ENCODE data around the gene EIF3I.

Gene EIF3I

DNA sequence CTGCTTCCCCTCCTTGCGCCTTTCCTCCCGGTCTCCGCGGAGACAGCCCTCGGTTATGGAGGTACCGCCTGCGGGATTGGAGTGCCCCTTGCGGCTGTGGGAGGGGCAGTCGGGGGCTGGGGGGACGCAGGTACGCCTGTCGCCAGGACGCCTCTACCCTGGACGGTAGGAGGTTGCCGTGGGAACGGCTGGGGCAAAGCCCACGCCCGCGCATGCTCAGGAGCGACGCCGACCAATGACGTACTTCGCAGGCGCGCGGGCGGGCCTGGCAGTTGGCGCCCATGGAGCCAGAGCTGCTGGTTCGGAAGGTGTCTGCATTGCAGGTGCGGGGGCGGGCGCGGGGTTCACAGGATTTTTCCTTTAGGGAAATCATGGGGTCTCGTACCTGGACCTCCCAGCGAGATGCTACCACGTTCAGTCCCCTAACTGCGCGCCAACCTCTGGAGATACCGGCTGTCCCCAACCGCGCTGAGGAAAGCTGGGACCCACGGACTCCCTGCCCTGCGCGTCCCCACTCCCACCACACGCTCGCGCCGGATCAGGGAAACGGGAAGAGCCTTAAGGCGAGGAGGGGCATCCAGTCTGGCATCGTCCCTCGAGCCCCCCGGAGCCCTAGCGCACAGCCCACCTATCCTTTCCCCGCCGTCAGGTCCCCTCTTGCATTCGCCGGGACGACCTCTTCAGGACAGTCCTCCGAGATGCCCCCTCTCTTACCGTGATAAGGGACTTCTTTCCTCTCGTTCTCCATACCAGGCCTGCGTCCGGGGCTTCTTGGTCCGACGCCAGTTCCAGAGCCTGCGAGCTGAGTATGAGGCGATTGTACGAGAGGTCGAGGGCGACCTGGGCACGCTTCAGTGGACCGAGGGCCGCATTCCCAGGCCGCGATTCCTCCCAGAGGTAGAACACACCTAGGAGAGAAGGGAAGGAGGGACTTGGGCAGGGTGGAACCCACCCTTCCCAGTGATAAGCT lies 16.5 kb upstream of the EIF3I start, which contains the start of gene IQCC:
TSS of gene IQCC (plus strand) at position 271 of the 970 bp plus-strand sequence. CDS start at position 282, 11 bp downstream.
- peak; percentile 89 for DNase-seq
- ATAC-seq: peak; percentile 64
- Mint-ChIP-seq H3K4me3 (peak within 1 kb of the TSS; percentile 90), H3K27me3 (no peaks in the 10 kb centered on the region), H3K36me3 (ENCODE audit: low read depth) (peaks cover 11% of the 10 kb centered on the region), H3K4me1 (peaks cover 32% of the 10 kb centered on the region), H3K9me3 (no peaks in the 10 kb centered on the region), H3K27ac (peak within 1 kb of the TSS; percentile 77)

- peaks cover 7% of the 10 kb centered on the region for H3K36me3 Mint-ChIP-seq (ENCODE audit: low read depth)
These were observed 13.7 kb upstream of the EIF3I start for GRCh38 chr1:32208469-32208868.

GRCh38 chr1:32208891-32209328 lies 13.3 kb upstream of the EIF3I start, which contains the start of gene DCDC2B:
Gene DCDC2B (plus strand): TSS chr1:32209089. CDS start chr1:32209094, 5 bp downstream.
- Mint-ChIP-seq H3K27me3 (no peaks in the 10 kb centered on the region), H3K27ac (no peak within 1 kb of the TSS), H3K4me3 (no peak within 1 kb of the TSS), H3K4me1 (peaks cover 25% of the 10 kb centered on the region), H3K36me3 (ENCODE audit: low read depth) (peaks cover 7% of the 10 kb centered on the region), H3K9me3 (no peaks in the 10 kb centered on the region)
- ATAC-seq (no peak), DNase-seq (no peak)

More at GRCh38 chr1:32208469-32208868, 13.7 kb upstream of the EIF3I start:
- H3K4me3 Mint-ChIP-seq: no peak overlapping the region
- H3K9me3 Mint-ChIP-seq: no peaks in the 10 kb centered on the region
- no peak for DNase-seq
- no peaks in the 10 kb centered on the region for H3K27me3 Mint-ChIP-seq
- no peak for ATAC-seq
- peaks cover 25% of the 10 kb centered on the region for H3K4me1 Mint-ChIP-seq
- no peak overlapping the region for H3K27ac Mint-ChIP-seq

DNA sequence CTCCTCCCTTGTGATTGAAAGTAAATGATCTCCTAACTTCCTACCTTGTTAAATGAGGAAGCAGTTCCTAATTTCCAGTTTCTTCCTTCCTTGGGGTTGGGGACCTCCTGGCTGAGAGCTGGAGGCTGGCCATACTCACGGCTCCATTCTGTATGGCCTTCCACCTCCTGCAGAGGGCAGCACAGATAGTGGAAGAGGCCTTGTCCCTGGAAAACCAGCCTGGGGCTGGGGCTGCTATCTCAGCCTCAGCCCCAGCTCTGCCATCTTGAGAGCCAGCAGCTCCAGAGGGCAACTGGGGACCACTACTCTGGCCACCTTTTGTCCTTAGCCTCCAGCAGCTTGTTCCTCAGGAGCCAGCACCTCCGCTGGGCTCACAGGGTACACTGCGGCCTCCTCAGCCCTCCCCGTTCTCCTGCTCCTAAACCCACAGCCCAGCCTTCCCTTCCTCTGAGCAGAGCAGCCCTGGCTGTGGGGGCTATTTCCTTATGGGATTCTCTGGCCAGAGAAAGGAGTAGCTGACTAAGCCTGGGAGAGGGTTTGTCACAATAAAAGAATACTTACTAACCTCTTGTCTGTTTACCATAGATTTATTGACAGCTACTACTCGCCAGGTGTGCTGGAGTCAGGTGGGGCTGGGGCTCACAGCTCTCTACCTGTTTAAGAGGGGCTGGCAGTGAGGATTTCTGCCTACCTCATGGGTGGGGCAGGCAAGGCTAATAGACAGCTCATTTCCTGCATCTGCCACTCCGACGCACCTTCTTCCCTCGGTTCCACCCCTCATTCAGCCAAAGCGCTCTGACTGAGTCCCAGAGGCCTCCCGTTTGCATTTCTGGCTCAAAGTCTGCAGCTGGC lies 6.4 kb upstream of the EIF3I start:
- Mint-ChIP-seq H3K36me3 (ENCODE audit: low read depth) (peaks cover 6% of the 10 kb centered on the region), H3K4me3 (no peak overlapping the region), H3K27ac (no peak overlapping the region), H3K27me3 (no peaks in the 10 kb centered on the region), H3K4me1 (peaks cover 16% of the 10 kb centered on the region), H3K9me3 (no peaks in the 10 kb centered on the region)
- peak; percentile 85 for ATAC-seq
- peak; percentile 67 for DNase-seq

DNA sequence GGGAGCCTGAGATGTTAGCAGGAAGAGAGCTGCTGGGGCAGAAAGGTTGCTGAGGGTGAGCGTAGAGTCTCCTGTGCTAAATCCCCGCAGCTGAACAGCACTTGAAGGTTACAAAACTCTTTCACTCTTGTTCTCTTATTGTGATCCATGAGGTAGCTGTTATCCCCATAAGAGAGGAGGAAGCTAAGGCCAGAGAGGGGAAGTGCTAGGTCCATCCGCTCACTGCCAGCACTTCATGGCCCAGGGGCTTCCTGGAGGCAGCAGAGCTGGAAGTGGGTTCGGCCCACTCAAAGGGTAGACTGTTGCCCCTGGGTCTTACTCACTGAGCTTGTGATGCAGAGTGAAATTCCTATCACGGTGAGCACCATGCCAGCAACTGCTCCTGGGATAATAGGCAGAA lies 5.6 kb upstream of the EIF3I start:
- no peak for ATAC-seq
- no peak for DNase-seq
- Mint-ChIP-seq H3K27ac (no peak overlapping the region), H3K27me3 (no peaks in the 10 kb centered on the region), H3K4me3 (no peak overlapping the region), H3K9me3 (no peaks in the 10 kb centered on the region), H3K36me3 (ENCODE audit: low read depth) (peaks cover 6% of the 10 kb centered on the region), H3K4me1 (peaks cover 22% of the 10 kb centered on the region)

GRCh38 chr1:32219022-32219421 lies 3.2 kb upstream of the EIF3I start:
- peaks cover 28% of the 10 kb centered on the region for H3K4me1 Mint-ChIP-seq
- no peak for DNase-seq
- H3K9me3 Mint-ChIP-seq: no peaks in the 10 kb centered on the region
- H3K27ac Mint-ChIP-seq: no peak overlapping the region
- H3K4me3 Mint-ChIP-seq: no peak overlapping the region
- peaks cover 17% of the 10 kb centered on the region for H3K36me3 Mint-ChIP-seq (ENCODE audit: low read depth)
- no peaks in the 10 kb centered on the region for H3K27me3 Mint-ChIP-seq
- no peak for ATAC-seq

DNA sequence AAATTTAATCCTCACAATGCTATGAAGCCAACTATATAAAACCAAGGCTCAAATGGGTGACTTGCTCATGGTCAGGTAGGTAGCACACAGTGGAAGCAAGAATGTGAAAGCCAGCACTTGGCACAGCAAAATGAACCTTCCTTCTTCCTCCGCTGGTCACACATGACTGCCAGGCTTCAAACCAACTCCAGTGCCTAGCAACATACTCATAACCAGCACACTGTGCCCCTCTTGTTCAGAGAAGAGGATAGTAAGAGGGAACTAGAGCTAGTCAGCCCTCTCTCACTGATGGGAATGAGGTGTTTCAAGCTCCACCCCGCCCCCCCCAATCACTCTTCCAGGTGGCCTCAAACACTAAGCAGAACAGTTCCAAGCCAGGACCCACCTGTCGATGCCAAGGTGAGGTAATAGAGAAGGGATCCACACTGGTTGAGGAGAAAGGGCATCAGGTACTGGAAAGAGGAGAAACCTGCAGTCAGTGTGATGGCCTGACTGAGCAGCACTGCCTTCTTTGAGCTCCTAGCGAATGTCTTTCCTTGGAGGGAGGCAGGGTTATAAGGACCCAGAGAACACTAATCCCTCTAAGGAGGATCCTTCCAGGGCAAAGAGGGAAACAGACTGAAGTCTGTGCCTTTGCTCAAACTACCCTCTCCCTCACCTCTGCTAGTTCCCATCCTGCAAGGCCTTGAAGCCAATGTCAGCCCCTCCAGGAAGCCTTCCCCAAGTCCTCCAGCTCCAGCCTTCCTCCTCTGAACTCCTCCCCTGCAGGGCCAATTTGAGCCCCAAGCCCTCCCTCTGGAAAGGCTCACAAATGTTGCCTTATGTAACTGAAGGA lies 1.2 kb upstream of the EIF3I start:
- Mint-ChIP-seq H3K27ac (peak overlapping the region; percentile 91), H3K36me3 (ENCODE audit: low read depth) (peaks cover 28% of the 10 kb centered on the region), H3K27me3 (no peaks in the 10 kb centered on the region), H3K4me1 (peaks cover 37% of the 10 kb centered on the region), H3K4me3 (peak overlapping the region; percentile 93), H3K9me3 (no peaks in the 10 kb centered on the region)
- no peak for DNase-seq
- ATAC-seq: no peak

DNA sequence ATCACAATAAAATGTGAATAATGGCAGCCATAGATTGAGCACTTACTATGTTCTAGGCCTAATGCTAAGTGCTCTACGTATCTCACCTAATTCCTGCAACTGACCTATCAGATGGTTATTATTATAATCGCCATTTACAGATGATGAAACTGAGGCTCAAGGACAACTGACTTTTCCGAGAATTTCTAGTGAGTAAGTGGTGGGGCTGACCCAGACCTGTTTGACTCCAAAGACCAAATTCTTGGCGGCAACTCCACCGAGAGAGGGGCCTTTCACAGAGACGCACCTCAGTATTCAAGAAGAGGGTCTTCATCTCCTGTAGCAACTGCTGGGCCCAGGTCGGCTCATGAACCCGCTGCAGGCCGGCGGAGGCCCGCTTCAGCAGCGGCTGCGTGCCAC lies 627 bp upstream of the EIF3I start:
- no peaks in the 10 kb centered on the region for H3K27me3 Mint-ChIP-seq
- DNase-seq: no peak
- H3K36me3 Mint-ChIP-seq (ENCODE audit: low read depth): peaks cover 32% of the 10 kb centered on the region
- no peaks in the 10 kb centered on the region for H3K9me3 Mint-ChIP-seq
- peak overlapping the region; percentile 91 for H3K27ac Mint-ChIP-seq
- H3K4me3 Mint-ChIP-seq: peak overlapping the region; percentile 93
- ATAC-seq: no peak
- H3K4me1 Mint-ChIP-seq: peaks cover 41% of the 10 kb centered on the region

DNA sequence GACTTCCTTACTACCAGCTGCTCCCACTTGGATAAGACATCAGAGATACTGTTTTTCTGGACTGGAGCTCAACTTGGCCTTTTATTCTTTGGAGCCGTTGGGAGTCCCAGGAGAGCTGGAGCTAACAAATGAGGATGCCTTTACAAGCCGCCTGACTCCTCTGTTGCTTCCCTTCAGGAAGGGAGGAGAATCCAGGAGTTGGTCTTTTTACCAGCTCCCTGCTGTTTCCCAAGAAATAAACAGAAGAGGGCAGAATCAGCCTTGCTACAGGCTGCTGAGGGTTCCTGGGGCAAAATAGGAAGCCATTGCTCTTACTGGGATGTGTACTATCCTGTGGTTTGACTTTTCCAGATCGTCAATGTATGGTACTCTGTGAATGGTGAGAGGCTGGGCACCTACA lies 1.5 kb downstream of the EIF3I start:
- Mint-ChIP-seq H3K4me1 (peaks cover 41% of the 10 kb centered on the region), H3K36me3 (ENCODE audit: low read depth) (peaks cover 45% of the 10 kb centered on the region), H3K27ac (peak overlapping the region; percentile 91), H3K27me3 (no peaks in the 10 kb centered on the region), H3K4me3 (peak overlapping the region; percentile 93), H3K9me3 (no peaks in the 10 kb centered on the region)
- DNase-seq: no peak
- no peak for ATAC-seq

DNA sequence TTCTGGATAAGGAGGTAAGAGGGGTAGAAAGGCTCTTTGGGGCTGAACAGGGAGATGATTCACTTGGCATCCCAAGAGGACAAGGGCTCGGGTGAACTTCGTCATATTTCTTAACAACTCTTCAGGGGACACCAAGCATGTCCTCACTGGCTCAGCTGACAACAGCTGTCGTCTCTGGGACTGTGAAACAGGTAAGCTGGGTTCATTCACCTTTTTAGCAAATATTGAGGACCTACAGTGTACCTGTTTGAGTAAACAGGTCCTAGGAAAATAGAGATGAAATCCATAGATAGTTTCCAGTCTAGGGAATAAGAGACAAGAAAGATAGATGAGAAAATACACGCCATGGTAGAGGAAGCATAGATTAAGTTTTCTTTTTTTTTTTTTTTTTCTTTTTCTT lies 2.1 kb downstream of the EIF3I start:
- Mint-ChIP-seq H3K4me1 (peaks cover 41% of the 10 kb centered on the region), H3K27me3 (no peaks in the 10 kb centered on the region), H3K4me3 (peak overlapping the region; percentile 93), H3K36me3 (ENCODE audit: low read depth) (peaks cover 51% of the 10 kb centered on the region), H3K9me3 (no peaks in the 10 kb centered on the region), H3K27ac (peak overlapping the region; percentile 91)
- DNase-seq (no peak), ATAC-seq (no peak)

GRCh38 chr1:32228771-32229170 lies 6.6 kb downstream of the EIF3I start:
- peaks cover 43% of the 10 kb centered on the region for H3K36me3 Mint-ChIP-seq (ENCODE audit: low read depth)
- H3K27me3 Mint-ChIP-seq: no peaks in the 10 kb centered on the region
- no peak for DNase-seq
- H3K9me3 Mint-ChIP-seq: no peaks in the 10 kb centered on the region
- H3K4me1 Mint-ChIP-seq: peaks cover 15% of the 10 kb centered on the region
- no peak overlapping the region for H3K4me3 Mint-ChIP-seq
- no peak overlapping the region for H3K27ac Mint-ChIP-seq
- no peak for ATAC-seq

DNA sequence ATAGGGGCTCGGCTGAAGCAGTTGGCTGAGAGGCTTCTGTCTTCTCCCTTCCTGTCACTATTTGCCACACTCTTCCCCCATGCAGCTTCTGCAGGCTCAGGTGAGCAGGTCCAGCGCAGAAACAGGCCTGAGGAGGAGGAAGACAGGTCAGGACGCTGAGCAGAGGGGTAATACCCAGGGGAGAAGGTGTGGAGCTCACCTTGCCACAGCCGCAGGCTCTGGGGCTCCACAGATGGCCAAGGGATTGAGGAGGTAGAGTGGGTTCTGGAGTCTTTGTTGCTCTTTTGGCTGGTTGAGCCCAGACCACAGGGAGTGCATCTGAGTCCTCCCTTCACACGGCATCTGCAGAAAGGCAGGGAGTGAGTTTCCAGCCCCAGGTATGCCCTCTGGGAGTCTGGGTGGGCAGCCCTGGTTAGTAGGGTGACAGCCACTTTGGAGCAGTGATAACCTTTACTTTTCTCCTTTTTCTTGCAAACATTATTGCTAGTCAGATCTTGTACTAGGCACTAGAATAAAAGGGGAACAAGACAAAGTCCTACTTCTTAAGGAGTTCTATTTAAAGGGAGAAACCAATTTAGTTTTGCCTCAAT lies 9.7 kb downstream of the EIF3I start:
- Mint-ChIP-seq H3K36me3 (ENCODE audit: low read depth) (peaks cover 27% of the 10 kb centered on the region), H3K4me1 (no peaks in the 10 kb centered on the region), H3K4me3 (no peak overlapping the region), H3K27me3 (no peaks in the 10 kb centered on the region), H3K9me3 (no peaks in the 10 kb centered on the region), H3K27ac (no peak overlapping the region)
- DNase-seq (no peak), ATAC-seq (no peak)

DNA sequence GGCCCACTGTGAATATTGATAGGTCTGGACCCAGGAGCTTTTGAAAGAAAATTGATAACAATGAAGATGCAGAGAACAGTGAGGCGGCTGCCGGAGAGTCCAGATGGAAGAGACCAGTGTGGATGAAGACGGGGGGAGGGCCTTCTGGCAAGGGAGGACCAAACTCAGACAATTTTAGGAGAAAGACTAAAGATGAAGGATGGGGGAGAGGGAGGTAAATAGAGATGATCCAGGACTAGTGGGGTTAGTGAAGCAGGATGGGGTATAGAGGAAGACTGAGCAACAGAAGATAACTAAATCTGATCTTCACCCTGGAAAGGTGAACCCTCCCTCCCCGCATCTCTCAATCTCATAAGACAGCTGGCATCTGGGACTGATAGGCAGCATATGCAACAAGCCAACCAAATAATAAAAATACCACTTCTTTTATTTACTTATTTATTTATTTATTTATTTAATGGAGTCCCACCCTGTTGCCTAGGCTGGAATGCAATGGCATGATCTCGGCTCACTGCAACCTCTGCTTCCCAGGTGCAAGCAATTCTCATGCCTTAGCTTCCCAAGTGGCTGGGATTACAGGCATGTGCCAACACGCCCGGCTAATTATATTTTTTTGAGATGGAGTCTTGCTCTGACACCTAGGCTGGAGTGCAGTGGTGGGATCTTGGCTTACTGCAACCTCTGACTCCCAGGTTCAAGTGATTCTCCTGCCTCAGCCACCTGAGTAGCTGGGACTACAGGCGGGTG lies 10.5 kb downstream of the EIF3I start:
- no peaks in the 10 kb centered on the region for H3K9me3 Mint-ChIP-seq
- H3K27me3 Mint-ChIP-seq: no peaks in the 10 kb centered on the region
- H3K4me1 Mint-ChIP-seq: no peaks in the 10 kb centered on the region
- H3K4me3 Mint-ChIP-seq: no peak overlapping the region
- ATAC-seq (no peak), DNase-seq (no peak)
- H3K27ac Mint-ChIP-seq: no peak overlapping the region
- H3K36me3 Mint-ChIP-seq (ENCODE audit: low read depth): peaks cover 21% of the 10 kb centered on the region
